NCI-H2107 (cell line): ENCODE data around the gene PACRGL.

ENCODE experiments used
- DNase-seq: peaks from one replicate; lab custom pipeline; 2025; lab: John Stamatoyannopoulos, UW

PACRGL gene

DNA sequence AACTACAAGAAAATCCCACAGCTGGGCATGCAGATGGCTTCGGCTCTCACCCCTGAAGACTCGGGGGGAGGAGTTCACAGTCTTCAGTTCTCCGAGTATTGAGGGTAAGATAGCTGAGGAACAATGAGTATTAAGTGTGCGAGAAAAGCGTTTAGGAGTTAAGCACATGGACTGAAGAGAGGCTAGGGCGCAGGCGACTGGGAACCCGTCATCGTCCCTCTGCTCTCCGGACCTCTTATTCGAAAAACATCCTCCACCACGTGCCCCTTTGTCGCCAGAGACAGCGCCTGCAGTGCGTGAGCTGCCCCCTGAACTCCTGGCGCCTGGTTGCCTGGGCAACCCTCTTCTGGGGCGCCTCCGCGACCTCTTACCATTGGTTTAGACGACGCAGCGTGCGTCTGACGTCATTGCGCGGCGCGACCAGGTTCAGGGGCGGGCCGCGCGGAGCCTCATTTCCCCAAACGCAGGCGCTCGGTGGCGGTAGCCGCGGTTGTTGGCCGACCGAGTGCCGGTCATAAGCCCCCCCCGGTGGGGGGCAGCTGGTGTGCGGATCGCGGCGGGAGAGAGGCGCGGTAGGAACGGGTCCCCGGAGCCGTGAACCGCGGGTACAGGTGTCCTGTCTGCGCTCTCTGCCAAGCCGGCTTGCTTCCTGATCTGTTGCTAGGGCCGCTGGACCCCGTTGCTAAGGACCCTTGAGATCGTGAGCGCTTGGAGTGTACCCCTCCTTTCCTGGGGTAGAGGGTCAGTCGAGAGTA, at the start of gene PACRGL:
TSS of gene PACRGL (plus strand) at position 452 of the 755 bp plus-strand sequence. CDS start 4,024 bp downstream, outside the sequence.
- peak; percentile 62 for DNase-seq

DNA sequence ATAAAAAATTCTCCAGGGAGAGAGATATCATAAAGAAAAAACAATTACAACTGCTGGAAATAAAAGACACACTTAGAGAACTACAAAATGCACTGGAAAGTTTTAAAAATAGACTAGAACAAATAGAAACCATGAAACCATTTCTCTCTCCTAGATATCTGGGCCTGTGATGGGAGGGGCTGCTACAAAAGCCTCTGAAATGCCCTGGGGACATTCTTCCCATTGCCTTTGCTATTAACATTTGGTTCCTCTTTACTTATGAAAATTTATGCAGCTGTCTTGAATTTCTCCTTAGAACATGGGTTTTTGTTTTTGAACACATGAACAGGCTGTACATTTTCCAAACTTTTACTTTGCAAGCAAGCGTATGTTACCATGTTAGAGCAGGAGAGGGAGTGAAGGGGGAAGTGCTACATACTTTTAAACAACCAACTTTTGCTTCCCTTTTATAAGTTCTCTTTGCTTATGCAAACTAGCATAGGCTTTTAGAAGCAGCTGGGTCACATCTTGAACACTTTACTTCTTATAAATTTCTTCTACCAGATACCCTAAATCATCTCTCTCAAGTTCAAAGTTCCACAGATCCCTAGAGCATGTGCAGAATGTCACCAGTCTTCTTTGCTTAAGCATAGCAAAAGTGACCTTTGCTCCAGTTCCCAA, 47.9 kb upstream of the PACRGL start:
- no peak for DNase-seq

DNA sequence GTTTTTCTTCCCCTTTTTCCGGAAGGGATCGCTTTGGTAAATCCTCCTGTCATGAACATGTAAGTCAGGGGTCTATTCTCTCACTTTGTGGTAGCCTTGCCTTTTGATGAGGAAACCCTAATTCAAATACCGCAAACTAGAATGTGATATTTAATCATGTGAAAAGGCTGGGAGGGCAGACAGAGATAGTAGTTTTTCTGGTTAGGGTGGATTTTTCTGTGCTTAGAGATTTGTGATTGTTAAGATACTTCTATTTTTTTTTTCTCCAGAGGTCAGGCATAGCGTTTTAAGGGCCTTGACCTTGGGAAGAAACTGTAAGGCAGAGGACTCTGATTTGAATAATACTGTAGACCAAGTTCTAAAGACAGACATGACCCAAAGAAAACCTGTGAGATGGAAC, 41.8 kb upstream of the PACRGL start:
- DNase-seq, result no peak

DNA sequence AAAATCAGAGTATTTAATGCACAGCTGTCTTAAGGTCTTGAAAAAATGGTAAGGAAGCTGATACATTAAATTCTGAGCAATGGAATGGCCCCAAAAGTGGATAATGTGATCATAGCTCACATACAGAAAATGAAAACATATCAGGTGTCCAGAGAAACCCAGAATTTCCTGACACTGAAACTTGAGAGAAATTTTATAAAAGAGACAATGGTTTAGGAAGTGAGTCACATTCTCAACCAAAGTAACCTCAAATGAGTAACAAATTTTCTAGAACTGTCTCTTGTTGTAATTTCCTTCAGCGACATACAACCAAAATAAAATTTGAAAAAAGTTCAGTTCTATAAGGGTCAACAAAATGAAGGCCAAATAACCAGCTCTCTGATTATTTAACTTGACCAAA, 37.4 kb upstream of the PACRGL start:
- DNase-seq, result no peak

DNA sequence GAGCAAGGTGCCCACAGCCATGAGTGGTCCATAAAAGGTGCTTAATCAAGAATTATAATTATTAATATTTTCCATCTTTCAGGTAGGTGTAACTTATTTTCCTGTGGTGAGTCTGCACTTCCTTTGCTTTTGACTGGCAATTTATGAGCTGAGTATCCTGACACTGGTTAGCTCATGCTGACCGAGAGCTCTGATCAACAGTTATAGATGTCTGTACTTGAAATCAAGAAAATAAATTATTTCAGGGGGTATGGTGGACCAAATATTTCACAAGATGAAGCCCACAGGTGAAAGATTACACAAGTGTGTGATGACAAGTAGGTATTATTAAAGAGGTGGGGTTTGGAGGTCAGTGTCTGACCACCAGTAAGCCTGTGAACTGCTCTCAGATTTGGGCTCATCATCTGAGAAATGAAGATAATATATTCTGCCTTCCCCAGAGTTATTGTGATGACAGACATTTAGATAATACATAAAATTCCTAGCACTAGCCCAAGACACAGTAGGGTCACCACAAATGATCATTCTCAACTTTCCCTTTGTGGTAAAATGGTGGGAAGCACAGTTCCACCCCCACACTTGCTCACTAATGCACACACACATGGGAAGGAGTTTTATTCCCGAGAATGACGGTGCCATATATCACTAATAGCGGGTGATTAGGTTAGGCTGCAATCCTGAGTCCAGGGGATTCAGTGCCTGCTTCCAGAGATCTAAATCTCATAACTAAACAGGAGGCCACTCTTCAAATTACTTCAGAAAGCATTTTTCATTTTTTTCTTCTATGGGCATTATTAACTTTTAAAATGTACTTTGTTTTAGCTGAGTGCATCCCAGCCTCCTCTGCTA, 34.0 kb upstream of the PACRGL start:
- DNase-seq, result no peak

DNA sequence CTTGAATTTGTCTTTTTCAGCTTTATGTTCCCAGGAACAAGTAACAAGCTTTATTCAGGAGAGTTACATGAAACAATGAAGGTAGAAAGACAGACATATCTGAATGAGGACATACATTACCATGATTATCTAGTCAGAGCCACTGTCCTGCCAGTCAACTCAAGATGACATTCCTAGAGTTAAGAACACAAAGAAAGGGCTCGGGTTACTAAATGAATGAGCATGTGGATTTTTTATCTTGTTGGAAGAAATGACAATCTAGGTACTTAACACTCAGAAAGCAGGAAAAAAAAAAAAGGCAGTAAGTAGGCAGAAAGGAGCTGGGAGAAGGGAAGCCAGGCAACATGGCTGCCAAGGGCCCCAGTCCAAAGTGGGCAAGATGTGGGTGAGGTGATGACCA, 28.0 kb upstream of the PACRGL start:
- no peak for DNase-seq

DNA sequence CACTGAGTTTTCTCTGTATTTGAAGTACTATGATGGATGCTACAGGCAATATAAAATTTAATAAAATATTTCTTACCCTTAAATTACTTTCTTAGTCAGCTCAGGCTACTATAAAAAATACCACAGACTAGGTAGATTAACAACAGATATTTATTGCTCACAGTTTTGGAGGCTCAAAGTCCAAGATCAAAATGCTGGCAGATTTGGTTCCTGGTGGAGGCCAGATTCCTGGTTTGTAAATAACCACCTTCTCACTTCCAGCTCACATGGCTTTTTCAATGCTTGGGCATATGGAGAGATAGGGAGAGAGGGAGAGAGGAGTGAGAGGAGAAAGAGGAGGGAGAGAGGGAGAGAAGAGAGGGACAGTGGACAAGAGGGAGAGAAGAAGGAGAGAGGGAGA, 24.5 kb upstream of the PACRGL start:
- DNase-seq, result no peak

DNA sequence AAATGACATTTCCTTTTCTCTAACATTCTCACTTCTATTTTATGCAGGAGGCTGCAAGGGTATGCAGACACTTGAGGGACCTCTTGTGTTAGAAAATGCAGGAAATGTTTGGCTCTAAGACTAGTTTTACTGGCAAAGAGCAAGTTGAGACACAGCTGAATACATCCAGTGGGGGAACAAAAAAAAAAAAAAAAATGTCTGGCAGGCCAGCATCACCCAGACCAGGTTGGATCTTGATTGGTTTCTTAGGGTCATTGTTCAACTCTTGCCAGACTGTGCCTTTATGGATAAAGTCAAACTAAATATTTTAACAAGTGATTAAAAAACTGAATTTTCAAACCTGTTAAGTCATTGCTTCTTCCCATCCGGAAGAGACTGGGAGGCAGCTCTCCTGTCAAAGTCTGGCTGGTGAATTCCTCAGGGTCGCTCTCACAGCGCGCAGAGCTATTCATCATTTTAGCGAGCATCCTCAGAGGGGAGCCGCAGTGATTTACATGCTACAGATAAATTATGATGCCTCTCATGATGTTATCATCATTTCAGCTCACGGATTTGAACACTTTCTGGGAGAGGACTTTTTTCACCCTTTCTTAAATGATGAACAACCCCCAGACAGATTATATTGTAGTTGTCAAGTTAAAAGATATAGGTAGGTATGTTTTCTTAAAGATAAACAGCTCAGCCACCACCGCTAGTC, 23.6 kb upstream of the PACRGL start:
- DNase-seq, result no peak

DNA sequence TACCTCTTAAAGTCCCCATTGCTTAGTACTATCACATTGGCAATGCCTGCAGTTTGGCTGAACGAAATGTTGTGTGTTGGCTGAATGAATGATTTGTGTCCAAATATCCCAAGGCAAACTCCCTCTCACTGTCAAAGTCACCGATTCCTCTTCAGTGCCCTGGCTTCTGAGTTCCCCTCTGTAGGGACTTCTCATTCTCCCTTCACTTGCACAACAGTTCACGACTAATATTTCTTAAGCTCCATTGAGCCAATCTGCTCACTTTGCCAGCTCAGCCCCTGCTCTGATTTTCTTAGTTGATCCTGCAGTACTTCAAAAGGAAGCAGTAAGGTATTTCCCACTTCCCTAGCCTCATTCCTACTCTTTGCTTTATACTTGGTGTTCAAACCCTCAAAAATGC, 21.9 kb upstream of the PACRGL start:
- DNase-seq, result no peak

DNA sequence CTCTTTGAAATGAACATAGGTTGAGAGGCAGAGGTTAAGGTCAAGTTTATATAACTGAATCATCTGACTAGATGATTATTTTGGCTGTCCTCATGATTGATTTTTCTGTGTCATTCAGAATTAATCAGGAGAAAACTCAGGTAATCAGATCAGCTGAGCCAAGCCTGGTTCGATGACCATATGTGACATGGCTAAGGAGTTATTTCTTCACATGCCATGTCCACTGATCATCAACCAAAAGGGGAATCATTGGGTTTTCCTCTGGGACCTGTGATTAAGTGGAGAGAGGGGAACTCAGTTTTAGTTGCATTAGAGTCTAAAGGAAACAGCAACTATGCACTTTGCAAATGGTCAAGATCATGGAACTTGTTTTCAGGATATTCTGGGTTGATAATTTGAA, 20.3 kb upstream of the PACRGL start:
- no peak for DNase-seq

DNA sequence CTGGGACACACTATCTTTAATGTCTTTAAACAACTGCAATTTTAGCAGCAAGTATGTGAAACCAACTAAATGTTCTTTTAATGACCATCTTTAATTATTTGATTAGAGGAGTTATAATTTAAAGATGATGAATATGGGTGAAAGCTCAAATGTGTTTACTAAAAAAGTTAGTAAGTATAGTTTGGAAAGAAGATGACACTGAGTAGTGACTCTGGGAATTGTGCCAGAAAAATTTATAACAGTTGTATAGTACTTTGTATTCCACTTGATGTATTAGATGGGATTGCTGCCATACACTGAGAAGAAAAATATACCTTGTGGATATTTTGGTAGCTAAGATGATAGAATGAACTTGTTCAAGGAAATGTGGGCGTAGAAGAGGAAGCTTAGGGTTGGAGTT, 19.5 kb upstream of the PACRGL start:
- DNase-seq, result no peak

DNA sequence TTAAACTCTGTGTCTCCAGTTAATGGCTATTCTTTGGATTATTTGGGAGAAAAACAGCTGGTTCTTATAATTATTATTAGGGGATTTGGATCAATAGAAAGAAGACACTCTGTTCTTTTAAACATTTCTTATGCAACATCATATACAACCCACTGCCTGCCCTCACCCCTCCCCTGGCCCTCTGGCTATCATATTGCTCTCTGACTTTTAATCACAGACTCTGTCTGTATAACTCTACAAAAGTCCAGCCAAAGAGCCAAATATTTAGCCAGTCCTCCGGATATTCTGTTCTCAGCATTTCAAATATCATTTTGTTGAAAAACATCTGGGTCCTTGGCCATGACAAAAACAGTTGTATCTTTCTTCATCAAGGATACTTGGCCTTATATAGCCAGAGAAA, 19.0 kb upstream of the PACRGL start:
- DNase-seq, result no peak

DNA sequence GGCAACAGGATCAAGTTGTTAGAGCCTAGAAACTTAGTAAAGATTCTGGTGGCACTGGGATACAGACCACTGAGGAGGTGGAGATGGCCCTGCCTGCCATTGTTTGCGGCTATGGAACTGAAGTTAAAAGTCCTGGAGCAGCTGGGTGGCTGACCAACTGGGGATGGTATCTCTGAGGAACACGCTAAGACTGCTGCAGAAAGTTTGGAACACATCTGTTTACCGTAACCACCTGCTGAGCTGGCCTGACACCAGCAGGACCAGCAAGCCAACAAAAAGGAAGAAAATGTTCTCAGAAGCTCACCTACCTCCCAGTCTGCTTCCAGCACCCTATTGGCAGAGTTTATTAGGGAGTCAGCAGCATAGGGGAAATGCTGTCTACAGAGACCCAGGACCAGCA, 17.4 kb upstream of the PACRGL start:
- no peak for DNase-seq

DNA sequence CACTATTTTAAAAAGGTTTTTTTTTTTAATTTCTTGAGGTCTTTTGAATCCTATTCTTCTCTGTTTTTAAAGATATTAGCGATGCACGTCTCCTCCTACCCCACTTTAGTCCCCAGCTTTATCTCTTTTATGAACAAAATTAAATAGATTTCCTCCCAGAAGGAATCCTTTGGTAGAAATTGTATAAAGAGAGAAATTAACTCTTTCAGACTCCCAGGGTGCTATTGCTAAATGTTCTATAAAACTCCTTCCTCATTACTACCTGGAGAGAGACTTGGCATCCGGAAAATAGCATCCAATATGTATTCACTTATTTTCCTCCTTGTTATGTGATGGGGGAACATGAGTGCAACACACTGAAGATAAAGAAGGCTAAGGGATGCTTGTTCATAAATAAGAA, 16.5 kb upstream of the PACRGL start:
- DNase-seq, result no peak

DNA sequence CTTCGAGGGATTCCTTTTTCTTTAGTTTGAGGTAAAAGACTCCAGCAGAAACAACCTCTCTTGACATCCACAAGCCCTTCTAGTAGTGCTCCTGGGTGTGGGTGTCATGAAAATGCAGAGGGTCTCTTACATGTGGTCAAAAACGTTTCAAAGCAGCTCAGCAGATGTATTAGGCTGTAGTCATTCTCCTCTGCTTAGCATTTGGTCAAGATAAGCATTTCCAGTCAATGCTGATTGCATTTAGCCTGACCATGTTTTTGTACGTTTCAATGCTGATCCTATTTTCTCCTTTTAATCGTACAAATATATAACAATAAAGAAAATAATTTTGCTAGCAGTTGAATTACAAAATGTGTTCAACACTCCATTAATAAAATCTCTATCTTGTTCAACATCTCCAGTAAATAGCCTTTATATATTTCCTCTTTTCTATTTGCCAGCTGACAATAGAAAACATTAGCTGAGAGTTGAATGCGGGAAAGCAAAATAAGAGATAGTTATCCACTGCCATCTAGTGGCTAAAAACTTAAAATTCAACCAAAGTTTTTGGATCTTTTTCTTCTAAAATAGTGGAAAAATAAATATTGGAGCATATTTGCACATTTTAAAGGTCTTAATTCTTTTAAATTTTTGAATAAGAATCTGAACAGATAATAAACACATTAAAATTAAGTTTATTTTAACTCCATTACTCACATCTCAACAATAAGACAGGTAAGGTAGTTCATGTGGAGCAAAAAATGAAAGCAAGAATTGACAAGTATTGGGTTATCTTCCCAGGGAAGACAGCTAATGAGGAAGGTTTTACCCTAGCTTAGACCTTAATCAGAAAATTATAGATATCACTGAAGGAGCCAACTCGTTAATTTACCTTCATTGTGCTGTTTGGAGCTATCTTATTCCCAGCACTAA, 15.2 kb upstream of the PACRGL start:
- DNase-seq, result no peak

DNA sequence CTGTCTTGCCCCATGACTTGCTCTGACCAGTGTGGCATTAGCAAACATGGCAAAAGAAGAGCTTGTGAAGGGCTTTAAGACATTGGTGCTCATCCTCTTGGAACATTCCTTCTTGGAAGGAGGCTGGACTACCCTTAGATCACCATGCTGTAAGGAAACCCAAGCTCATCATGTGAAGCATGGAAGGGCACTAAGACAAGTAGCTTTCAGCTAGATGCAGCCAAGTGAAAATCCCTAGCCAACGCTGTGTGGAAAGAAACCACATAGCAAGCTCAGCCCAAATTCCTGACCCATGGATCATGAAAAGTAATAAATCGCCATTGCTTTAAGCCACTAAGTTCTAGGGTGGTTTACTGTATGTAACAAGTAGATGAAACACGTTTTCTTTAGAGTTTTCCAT, 12.4 kb upstream of the PACRGL start:
- no peak for DNase-seq

DNA sequence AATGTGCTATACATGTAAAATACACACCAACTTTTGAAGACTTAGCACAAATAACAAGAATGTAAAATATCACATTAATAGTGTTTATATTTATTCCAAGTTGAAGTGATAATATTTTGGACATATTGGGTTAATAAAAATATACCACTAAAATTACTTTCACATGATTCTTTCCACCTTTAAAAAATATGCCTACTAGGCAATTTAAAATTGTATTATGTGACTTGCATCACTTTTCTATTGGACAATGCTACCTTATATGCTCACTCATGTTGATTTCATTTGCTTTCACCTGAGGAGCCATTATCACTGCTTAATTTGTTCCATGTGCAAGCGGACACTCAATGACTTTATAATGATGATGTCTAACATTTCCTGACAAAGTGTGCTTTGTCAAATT, 3.4 kb upstream of the PACRGL start:
- DNase-seq, result no peak

DNA sequence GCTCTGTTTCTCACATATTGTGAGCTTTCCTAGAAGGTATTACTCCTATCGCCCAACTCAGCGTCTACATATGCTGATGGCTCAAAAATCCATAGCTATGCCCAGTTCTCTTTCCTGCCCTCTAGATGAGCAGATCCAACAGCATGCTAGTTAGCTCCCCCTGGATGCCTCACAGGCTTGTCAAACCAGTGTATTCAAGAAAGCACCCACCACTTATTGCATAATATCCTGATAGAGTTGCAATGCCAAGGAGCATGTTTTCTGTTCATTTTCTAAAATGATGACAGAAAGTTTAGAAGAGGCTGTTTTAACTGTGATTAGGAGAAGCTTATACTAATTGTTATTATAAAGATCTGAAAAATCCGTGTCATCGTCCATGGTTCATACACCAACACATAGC, 1.9 kb upstream of the PACRGL start:
- DNase-seq, result no peak

DNA sequence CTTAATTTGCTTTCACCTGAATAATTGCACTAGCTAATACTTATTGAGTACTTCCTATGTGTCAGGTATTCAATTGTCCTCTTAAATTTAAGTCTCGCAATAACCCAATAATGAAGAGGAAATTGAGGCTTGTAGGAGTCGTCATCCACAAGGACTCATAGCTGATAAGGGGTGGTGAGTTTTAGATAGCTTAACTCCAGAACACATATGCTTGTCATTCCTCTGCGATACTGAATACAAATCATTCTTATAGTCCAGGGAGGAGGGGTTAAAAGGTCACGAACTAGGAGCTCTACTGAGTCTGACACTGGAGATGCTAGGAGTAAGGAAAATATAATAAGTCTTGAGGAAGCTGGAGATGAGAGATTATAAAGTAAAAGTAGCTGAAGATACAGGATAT, 1.4 kb upstream of the PACRGL start:
- DNase-seq, result no peak

DNA sequence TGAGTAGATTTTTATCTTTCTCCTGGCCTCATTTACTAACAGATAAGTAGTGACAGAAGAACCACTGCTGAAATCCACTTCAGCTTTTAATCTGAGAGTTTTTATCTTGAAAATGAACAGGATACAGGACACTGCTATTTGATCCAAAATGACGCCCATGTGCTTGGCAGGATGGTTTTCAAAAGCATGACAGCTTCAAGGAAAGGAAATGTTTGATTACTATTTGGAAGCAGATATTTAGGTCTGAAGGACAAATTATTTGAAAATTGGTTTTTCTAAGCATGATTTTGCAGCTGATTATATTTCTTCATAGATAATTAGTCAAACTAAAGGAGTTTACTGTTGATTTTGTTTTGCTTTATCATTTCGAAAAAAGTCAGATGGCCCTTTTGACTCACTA, 11.1 kb downstream of the PACRGL start:
- no peak for DNase-seq

DNA sequence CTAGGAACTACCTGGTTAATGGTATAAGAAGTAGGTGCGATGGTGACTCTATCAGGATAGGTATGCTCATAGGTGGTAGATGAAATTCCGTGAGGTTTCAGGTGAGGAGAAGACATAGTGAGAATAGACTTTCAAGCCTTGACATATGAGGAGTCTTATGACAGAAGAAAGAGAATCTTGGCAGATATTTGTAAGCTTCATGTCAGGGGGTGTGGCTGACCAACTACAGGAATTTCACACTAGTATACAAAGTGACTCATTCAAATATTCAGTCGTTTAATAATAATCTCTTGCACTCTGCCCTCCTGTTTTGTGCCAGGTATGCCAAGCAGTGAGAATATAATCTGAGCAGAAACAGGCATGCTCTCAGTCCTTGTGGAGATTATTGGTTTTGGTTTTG, 22.8 kb downstream of the PACRGL start:
- no peak for DNase-seq
